ENCODE data around the gene GPR146. TPM values are rescaled to one million over a fixed set of nuclear protein-coding genes. Genes with fewer than 3 reads are reported as not detected.
A peak's percentile ranks its signal among the peaks of the same experiment; 100 is the strongest.

Gene GPR146
- total and polyA plus RNA-seq, 9 of the 15 experiments (the other 6 are each of a cell fraction or from before 2014, with no cell fraction given): 0.22 to 3.6 (median 0.64) TPM; not detected in 2

DNA sequence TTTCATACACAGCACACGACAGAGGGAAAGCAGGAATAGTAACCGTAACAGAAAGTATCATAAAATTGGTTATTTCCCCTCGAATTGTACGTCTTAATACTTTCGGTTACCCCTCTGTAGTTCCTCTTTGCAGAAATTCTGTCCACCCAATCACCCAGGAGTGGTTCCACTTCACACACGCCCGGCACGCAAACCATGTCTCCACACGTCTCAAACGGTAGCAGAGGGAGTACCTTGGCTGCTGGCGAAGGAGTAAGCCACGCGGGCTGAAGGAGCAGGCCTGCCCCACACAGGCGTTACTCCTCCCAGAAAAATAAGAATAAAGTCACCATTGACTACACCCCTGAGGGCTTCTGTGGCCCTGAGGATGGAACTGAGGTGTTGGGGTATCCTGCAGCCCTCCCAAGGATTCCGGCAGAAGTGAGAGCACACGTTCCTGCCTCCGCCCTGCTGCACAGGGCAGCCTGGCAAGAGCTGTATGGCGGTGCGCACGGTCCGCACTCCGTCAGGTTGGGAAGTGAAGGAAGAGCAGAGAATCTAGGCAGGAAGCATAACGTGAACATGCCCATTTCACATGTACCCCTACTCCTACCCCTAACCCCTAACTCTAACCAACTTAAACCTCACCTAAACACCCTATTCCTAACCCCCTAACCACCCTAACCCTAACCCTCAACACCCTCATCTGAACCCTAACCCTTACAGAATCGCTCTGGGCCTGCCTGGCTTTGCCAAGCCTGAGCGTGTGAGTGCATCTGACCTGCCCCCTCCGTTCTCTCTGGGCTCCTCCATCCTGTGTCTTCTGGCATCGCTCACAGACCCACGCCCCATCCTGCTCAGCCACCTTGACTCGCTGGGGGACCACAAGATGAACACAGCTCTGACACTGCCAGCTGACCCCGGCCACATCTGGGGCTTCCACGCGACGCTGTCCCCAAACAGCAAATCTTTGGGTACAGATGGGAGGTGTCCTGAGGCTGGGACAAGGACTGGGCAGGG, 18.2 kb downstream of the GPR146 start:
- no TSS peak for BruUV-seq (replicated peaks)
- no peak overlapping the region for H2AFZ ChIP-seq (ENCODE audit: low read depth, low read length)
- H3K4me3 ChIP-seq: no peak overlapping the region
- intact Hi-C loops (cut with micrococcal nuclease): no loop called here
- TF ChIP-seq RBM34 (IDR thresholded peaks at IDR 0.05; ENCODE audit: borderline replicate concordance, insufficient read depth, low read length): no peak
- TF ChIP-seq, protein P1, sequence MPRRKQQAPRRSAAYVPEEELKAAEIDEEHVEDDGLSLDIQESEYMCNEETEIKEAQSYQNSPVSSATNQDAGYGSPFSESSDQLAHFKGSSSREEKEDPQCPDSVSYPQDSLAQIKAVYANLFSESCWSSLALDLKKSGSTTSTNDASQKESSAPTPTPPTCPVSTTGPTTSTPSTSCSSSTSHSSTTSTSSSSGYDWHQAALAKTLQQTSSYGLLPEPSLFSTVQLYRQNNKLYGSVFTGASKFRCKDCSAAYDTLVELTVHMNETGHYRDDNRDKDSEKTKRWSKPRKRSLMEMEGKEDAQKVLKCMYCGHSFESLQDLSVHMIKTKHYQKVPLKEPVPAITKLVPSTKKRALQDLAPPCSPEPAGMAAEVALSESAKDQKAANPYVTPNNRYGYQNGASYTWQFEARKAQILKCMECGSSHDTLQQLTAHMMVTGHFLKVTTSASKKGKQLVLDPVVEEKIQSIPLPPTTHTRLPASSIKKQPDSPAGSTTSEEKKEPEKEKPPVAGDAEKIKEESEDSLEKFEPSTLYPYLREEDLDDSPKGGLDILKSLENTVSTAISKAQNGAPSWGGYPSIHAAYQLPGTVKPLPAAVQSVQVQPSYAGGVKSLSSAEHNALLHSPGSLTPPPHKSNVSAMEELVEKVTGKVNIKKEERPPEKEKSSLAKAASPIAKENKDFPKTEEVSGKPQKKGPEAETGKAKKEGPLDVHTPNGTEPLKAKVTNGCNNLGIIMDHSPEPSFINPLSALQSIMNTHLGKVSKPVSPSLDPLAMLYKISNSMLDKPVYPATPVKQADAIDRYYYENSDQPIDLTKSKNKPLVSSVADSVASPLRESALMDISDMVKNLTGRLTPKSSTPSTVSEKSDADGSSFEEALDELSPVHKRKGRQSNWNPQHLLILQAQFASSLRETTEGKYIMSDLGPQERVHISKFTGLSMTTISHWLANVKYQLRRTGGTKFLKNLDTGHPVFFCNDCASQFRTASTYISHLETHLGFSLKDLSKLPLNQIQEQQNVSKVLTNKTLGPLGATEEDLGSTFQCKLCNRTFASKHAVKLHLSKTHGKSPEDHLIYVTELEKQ (CRISPR knock-in tag; IDR thresholded peaks at IDR 0.05): no peak
- TF ChIP-seq HNRNPK (IDR thresholded peaks at IDR 0.05; ENCODE audit: low read depth, low read length, poor library complexity, severe bottlenecking): no peak
- no peak for TF ChIP-seq POLR2H (tag; IDR thresholded peaks at IDR 0.05; ENCODE audit: low read depth)
- TF ChIP-seq ZNF347 (CRISPR knock-in tag; IDR thresholded peaks at IDR 0.05; ENCODE audit: low read depth): no peak
- TF ChIP-seq, protein P2, sequence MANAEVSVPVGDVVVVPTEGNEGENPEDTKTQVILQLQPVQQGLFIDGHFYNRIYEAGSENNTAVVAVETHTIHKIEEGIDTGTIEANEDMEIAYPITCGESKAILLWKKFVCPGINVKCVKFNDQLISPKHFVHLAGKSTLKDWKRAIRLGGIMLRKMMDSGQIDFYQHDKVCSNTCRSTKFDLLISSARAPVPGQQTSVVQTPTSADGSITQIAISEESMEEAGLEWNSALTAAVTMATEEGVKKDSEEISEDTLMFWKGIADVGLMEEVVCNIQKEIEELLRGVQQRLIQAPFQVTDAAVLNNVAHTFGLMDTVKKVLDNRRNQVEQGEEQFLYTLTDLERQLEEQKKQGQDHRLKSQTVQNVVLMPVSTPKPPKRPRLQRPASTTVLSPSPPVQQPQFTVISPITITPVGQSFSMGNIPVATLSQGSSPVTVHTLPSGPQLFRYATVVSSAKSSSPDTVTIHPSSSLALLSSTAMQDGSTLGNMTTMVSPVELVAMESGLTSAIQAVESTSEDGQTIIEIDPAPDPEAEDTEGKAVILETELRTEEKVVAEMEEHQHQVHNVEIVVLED (CRISPR knock-in tag; IDR thresholded peaks at IDR 0.05): no peak
- no peak for TF ChIP-seq ZNF324 (CRISPR knock-in tag; IDR thresholded peaks at IDR 0.05)
- TF ChIP-seq NR2C2 (CRISPR knock-in tag; IDR thresholded peaks at IDR 0.05): no peak
- TF ChIP-seq NR2C2 (tag; IDR thresholded peaks at IDR 0.05): no peak
- no peak for TF ChIP-seq EHMT2 (IDR thresholded peaks at IDR 0.05)
- no peak for TF ChIP-seq ZBTB8A (IDR thresholded peaks at IDR 0.05; ENCODE audit: partially characterized antibody)
- no peak for TF ChIP-seq SMARCA5 (IDR thresholded peaks at IDR 0.05)
- no peaks in the 10 kb centered on the region for H3K79me2 ChIP-seq (ENCODE audit: control insufficient read depth, insufficient read depth, low read length)
- H3K4me1 ChIP-seq (replicated peaks in 1 of 2; ENCODE audit: control insufficient read depth in 2 of 2, insufficient read depth in 2 of 2, low read length in 2 of 2): peaks cover 20 to 69% of the 10 kb centered on the region in 2 experiments
- H3K36me3 ChIP-seq (ENCODE audit: control insufficient read depth, insufficient read depth, low read length): peaks cover 6% of the 10 kb centered on the region; the same call in 1 of the 3 replicates
- no peak overlapping the region for H3K4me2 ChIP-seq (ENCODE audit: insufficient read depth, low read length)
- FAIRE-seq: no peak
- in situ Hi-C loops (cut with MboI): loop anchor here (5.0 kb wide), 1 partner anchor 65 kb away; no protein-coding TSS in a partner anchor
- no peak overlapping the region for H3K27ac ChIP-seq (ENCODE audit: extremely low read depth, low read depth, low read length)
- H3K9me1 ChIP-seq (ENCODE audit: control insufficient read depth, insufficient read depth, low read length): peaks cover 3% of the 10 kb centered on the region
- no peak for ATAC-seq
- H4K20me1 ChIP-seq (replicated peaks; ENCODE audit: control insufficient read depth, insufficient read depth, low read length): peaks cover 13% of the 10 kb centered on the region; the same call in 1 of the 2 replicates
- H3K9ac ChIP-seq (ENCODE audit: insufficient read depth in 1 of 2, low read depth in 2 of 2, low read length in 2 of 2): peak overlapping the region in 1 of 2 experiments; percentile 36; a peak in 1 of 4 replicates
- CTCF ChIA-PET (ENCODE audit: low intra/inter-chr PET ratio): interaction anchor here (4.6 kb wide), 1 partner anchor 69 kb away, joined by 111 read pairs; no protein-coding TSS in a partner anchor
- POLR2A ChIA-PET: no interaction called here
- no peaks in the 10 kb centered on the region for H3K27me3 ChIP-seq (ENCODE audit: control insufficient read depth in 2 of 2, insufficient read depth in 2 of 2, low read length in 2 of 2)
- 88% methylated on average over 32 of the region's 33 CpGs for WGBS (ENCODE audit: insufficient coverage, low coverage, missing lambda C conversion rate)
- DNase-seq (ENCODE audit: extremely low read depth in 1 of 4, low spot score in 3 of 4): no peak
- H3K9me3 ChIP-seq (replicated peaks; ENCODE audit: control insufficient read depth, insufficient read depth, low read depth, low read length): no peaks in the 10 kb centered on the region
